Activated T-helper 17 cell treated with anti-CD3 and anti-CD28 coated beads, Interleukin-2, amount 50 U/mL, for 72 hours (primary cell): Measurements from ENCODE around the gene BNC2. TPM values are rescaled to one million over a fixed set of nuclear protein-coding genes. Genes with fewer than 3 reads are reported as not detected.

Experiments used
- ATAC-seq: fragments of 150-1000 bp; cut with Tn5 transposase; replicated peaks from 2 replicates; pipeline ENCODE4 v1.10.0; 2021; ENCODE audit warnings: mild to moderate bottlenecking, moderate library complexity
- H3K27ac Mint-ChIP-seq: one replicate; pipeline ENCODE4 v1.8.0; 2022; ENCODE audit warnings: mixed read lengths
- H3K27me3 Mint-ChIP-seq: one replicate; pipeline ENCODE4 v1.8.0; 2022; ENCODE audit warnings: mixed read lengths
- H3K36me3 Mint-ChIP-seq: one replicate; pipeline ENCODE4 v1.8.0; 2022; ENCODE audit warnings: low read depth, mild to moderate bottlenecking, mixed read lengths
- H3K4me1 Mint-ChIP-seq: one replicate; pipeline ENCODE4 v1.8.0; 2022; ENCODE audit warnings: mixed read lengths
- H3K4me3 Mint-ChIP-seq: one replicate; pipeline ENCODE4 v1.8.0; 2022; ENCODE audit warnings: mild to moderate bottlenecking, mixed read lengths
- H3K9me3 Mint-ChIP-seq: one replicate; pipeline ENCODE4 v1.8.0; 2022; ENCODE audit warnings: mixed read lengths
- total RNA-seq, 2 donors: library from RNA; stranded (reverse); gene quantifications; one replicate each; pipeline ENCODE4 v1.2.3, GENCODE V29; 2022

Gene BNC2
- total RNA-seq, 2 donors from 2014 or later: not detected

DNA sequence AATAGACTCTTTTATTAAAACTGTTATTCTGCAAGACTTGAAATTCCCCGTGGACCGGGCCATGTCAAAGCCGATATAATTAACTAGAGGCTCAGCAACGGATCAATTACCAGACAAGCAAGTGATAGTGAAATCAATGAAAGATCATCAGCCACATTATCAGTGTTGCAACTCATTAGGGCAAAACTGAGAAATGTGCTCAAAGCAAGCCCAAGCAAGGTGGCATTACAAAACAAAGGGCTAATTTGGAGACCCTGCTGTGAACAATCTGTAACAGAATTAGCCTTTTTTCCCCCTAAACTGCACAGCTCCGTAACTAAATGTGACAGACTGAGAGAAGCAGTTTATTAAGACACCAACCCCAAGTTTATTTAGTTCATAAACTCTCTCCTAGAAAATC lies 140.3 kb downstream of the BNC2 start:
- no peaks in the 10 kb centered on the region for H3K9me3 Mint-ChIP-seq
- H3K27me3 Mint-ChIP-seq: peaks cover 28% of the 10 kb centered on the region
- H3K4me1 Mint-ChIP-seq: no peaks in the 10 kb centered on the region
- no peak overlapping the region for H3K4me3 Mint-ChIP-seq
- H3K36me3 Mint-ChIP-seq: no peaks in the 10 kb centered on the region
- ATAC-seq: no peak
- H3K27ac Mint-ChIP-seq: no peak overlapping the region

- H3K4me3 Mint-ChIP-seq: no peak overlapping the region
- no peaks in the 10 kb centered on the region for H3K9me3 Mint-ChIP-seq
- no peaks in the 10 kb centered on the region for H3K36me3 Mint-ChIP-seq
- H3K4me1 Mint-ChIP-seq: no peaks in the 10 kb centered on the region
- peaks cover 28% of the 10 kb centered on the region for H3K27me3 Mint-ChIP-seq
- ATAC-seq: no peak
- no peak overlapping the region for H3K27ac Mint-ChIP-seq
These were observed 140.8 kb downstream of the BNC2 start for GRCh38 chr9:16729651-16730050.

- Mint-ChIP-seq H3K4me3 (no peak overlapping the region), H3K9me3 (no peaks in the 10 kb centered on the region), H3K36me3 (no peaks in the 10 kb centered on the region), H3K27me3 (peaks cover 28% of the 10 kb centered on the region), H3K4me1 (no peaks in the 10 kb centered on the region), H3K27ac (no peak overlapping the region)
- no peak for ATAC-seq
These were observed 142.3 kb downstream of the BNC2 start for GRCh38 chr9:16728137-16728508.

DNA sequence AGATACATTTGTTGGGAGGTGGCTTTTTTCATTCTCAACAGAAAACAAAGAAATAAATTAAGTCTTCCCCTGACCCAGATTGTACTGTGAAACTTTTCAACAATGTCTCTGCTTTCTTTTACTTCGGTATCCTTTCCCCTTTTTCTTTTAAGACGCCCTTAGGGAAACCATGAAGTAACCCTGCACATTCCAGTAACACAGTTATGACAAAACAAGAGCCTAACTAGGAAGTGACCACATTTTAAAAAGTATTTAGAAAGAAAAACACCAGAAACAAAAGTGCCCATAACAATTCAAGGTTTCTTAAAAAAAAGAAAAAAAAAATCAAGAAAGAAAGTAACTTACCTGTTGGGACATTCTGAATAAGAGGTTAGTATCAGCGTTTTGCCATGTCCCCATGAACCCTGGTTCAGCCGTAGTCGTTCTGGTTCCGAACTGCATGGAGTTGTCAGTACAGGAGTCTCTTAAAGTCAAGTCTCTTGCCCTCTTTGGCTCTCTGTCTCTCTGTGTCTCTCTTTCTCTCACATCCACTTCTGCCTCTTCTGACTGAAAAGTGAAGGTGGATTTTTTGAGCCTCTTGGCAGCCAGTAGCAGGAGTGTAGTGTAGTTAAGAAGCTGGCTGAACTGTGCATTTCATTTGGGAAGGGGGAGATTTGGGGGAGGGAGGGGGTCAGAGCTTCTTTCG lies 142.9 kb downstream of the BNC2 start:
- Mint-ChIP-seq H3K4me3 (no peak overlapping the region), H3K36me3 (no peaks in the 10 kb centered on the region), H3K27me3 (peaks cover 28% of the 10 kb centered on the region), H3K9me3 (no peaks in the 10 kb centered on the region), H3K4me1 (no peaks in the 10 kb centered on the region), H3K27ac (no peak overlapping the region)
- ATAC-seq: no peak

- no peak overlapping the region for H3K27ac Mint-ChIP-seq
- no peaks in the 10 kb centered on the region for H3K4me1 Mint-ChIP-seq
- H3K36me3 Mint-ChIP-seq: no peaks in the 10 kb centered on the region
- ATAC-seq: no peak
- H3K9me3 Mint-ChIP-seq: no peaks in the 10 kb centered on the region
- H3K27me3 Mint-ChIP-seq: peaks cover 28% of the 10 kb centered on the region
- no peak overlapping the region for H3K4me3 Mint-ChIP-seq
These were observed 143.6 kb downstream of the BNC2 start for GRCh38 chr9:16726718-16727451.

- Mint-ChIP-seq H3K9me3 (no peaks in the 10 kb centered on the region), H3K27me3 (peaks cover 28% of the 10 kb centered on the region), H3K36me3 (no peaks in the 10 kb centered on the region), H3K27ac (no peak overlapping the region), H3K4me1 (no peaks in the 10 kb centered on the region), H3K4me3 (no peak overlapping the region)
- ATAC-seq: no peak
These were observed 144.4 kb downstream of the BNC2 start for GRCh38 chr9:16726029-16726428.

DNA sequence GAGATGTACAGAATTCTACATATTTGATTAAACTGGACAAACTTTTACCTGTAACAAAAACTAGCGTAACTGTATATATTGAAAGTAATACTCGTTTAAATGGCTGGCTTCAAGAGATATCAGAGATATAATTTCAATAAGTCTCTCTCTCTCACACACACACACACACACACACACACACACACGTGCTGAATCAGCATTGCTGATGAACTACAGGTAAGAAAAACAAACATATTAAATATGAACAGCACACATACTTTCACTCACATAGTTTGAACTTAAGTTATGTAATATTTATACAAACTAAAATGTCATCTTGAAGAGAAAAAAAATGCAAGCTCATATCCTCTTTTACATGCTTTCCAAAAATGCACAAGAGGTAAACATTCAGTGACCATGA lies 145.4 kb downstream of the BNC2 start:
- peaks cover under 1% of the 10 kb centered on the region for H3K9me3 Mint-ChIP-seq
- ATAC-seq: no peak

GRCh38 chr9:16721972-16722371 lies 148.5 kb downstream of the BNC2 start:
- Mint-ChIP-seq H3K27ac (no peak overlapping the region), H3K36me3 (no peaks in the 10 kb centered on the region), H3K27me3 (peaks cover 13% of the 10 kb centered on the region), H3K4me1 (no peaks in the 10 kb centered on the region), H3K9me3 (peaks cover 7% of the 10 kb centered on the region), H3K4me3 (no peak overlapping the region)
- ATAC-seq: no peak

More for the DNA sequence above, 145.4 kb downstream of the BNC2 start:
- H3K36me3 Mint-ChIP-seq: no peaks in the 10 kb centered on the region
- no peak overlapping the region for H3K27ac Mint-ChIP-seq
- H3K4me3 Mint-ChIP-seq: no peak overlapping the region
- H3K4me1 Mint-ChIP-seq: no peaks in the 10 kb centered on the region
- H3K27me3 Mint-ChIP-seq: peaks cover 28% of the 10 kb centered on the region

GRCh38 chr9:16720386-16720785 lies 150.1 kb downstream of the BNC2 start:
- no peaks in the 10 kb centered on the region for H3K4me1 Mint-ChIP-seq
- H3K4me3 Mint-ChIP-seq: no peak overlapping the region
- peaks cover 7% of the 10 kb centered on the region for H3K9me3 Mint-ChIP-seq
- ATAC-seq: no peak
- H3K27ac Mint-ChIP-seq: no peak overlapping the region
- peaks cover 1% of the 10 kb centered on the region for H3K27me3 Mint-ChIP-seq
- no peaks in the 10 kb centered on the region for H3K36me3 Mint-ChIP-seq

DNA sequence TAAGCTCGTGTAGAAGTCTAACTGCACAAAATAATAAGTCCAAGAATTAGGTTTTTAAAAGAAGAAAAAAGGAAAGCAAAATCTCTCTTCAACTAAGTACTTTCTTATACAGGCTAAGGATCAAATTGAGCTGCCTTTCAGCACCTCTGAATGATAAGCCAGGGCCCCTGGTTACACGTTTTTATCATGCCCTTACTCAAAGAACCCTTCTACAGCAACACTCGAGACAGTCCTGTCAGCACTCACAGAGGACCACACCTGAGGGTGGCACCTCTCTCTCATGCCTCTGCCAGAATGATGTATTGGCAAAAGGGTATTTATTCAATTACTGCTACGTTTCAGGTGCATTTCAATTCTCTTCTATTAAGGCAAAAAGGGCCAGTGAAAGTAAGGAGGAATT lies 150.5 kb downstream of the BNC2 start:
- peaks cover 7% of the 10 kb centered on the region for H3K9me3 Mint-ChIP-seq

DNA sequence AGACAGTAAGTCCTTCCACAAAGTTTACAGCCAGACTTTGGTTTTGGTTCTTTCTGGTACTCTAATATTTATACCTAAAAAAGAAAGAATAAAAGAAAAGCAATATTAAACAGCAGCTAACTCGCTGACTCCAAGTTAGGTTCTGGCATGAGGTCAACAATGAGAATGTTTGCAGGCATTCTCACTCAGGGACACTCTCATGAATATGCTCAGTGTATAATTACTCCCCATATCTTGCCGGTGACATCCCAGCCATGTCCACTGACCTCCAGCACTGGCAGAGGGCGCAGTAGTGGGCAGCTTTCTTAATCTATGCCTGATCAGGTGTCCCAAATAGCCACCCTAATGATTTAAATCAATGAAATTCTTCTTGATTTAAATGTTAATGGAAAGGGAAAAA lies 151.5 kb downstream of the BNC2 start:
- H3K36me3 Mint-ChIP-seq: no peaks in the 10 kb centered on the region
- ATAC-seq: no peak
- H3K27me3 Mint-ChIP-seq: no peaks in the 10 kb centered on the region
- H3K9me3 Mint-ChIP-seq: peaks cover 7% of the 10 kb centered on the region
- H3K27ac Mint-ChIP-seq: no peak overlapping the region
- no peaks in the 10 kb centered on the region for H3K4me1 Mint-ChIP-seq
- H3K4me3 Mint-ChIP-seq: no peak overlapping the region

More for the DNA sequence above, 150.5 kb downstream of the BNC2 start:
- Mint-ChIP-seq H3K27me3 (no peaks in the 10 kb centered on the region), H3K36me3 (no peaks in the 10 kb centered on the region), H3K4me1 (no peaks in the 10 kb centered on the region), H3K4me3 (no peak overlapping the region), H3K27ac (no peak overlapping the region)
- no peak for ATAC-seq

DNA sequence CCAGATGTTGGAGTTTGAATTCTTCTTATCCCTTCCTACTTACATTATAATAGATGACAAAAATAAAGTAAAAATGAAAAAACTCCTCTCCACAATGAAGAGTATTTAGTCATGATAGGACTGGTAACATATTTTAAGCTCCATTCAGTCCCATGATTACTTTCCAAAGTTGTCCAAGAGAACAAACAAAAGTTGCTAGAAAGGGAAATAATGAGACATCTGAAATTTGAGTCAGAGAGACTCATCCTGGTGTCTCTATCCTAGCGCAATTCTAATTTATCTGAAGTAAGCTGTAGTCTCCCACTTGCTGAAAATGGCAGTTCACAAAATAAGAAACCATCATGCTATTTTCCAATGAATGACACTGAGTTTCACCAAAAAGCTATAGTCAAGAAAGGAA lies 152.2 kb downstream of the BNC2 start:
- no peaks in the 10 kb centered on the region for H3K4me1 Mint-ChIP-seq
- H3K4me3 Mint-ChIP-seq: no peak overlapping the region
- H3K27ac Mint-ChIP-seq: no peak overlapping the region
- H3K9me3 Mint-ChIP-seq: peaks cover 7% of the 10 kb centered on the region
- no peaks in the 10 kb centered on the region for H3K27me3 Mint-ChIP-seq
- no peak for ATAC-seq
- no peaks in the 10 kb centered on the region for H3K36me3 Mint-ChIP-seq

DNA sequence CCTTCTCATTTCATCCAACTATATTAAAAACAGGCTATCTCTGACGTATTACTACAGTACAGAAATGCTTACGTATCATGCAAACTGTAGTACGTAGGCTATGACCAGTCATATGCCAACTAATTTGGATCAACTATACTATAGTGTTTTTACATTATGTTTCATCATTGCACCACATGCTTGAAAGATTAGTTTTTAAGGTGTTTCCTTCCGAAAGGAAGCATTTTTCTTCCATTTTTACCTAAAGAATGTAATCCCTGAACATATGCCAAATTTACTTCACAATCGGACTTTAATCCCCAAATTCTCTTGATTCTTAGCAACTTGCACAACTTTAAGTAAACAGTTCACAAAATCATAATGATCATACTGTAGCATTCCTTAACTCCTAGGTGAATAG lies 153.9 kb downstream of the BNC2 start:
- Mint-ChIP-seq H3K9me3 (peaks cover 13% of the 10 kb centered on the region), H3K4me3 (no peak overlapping the region), H3K27me3 (no peaks in the 10 kb centered on the region), H3K36me3 (no peaks in the 10 kb centered on the region), H3K27ac (no peak overlapping the region), H3K4me1 (no peaks in the 10 kb centered on the region)
- ATAC-seq: no peak

GRCh38 chr9:16715404-16715803 lies 155.1 kb downstream of the BNC2 start:
- Mint-ChIP-seq H3K9me3 (peaks cover 15% of the 10 kb centered on the region), H3K4me1 (no peaks in the 10 kb centered on the region), H3K27ac (no peak overlapping the region), H3K36me3 (no peaks in the 10 kb centered on the region), H3K27me3 (no peaks in the 10 kb centered on the region), H3K4me3 (no peak overlapping the region)
- ATAC-seq: no peak

DNA sequence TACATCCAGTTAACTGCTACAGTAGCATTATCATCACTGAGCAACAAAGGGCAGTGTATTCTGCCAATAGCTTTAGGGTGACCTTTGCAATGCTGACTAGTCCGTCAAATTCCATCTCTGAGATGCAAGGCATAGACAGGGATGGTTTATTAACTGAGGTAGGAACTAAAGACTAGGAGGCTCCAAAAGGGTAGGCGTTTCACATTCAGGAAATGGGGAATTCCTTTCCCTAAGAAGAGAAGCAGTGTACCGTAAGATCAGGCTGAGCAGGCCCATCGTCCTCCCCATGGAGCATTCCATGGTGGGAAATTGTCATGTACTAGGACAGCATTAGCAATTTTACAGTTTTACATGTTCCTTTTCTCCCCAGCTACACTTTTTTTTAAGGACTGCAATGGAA lies 157.7 kb downstream of the BNC2 start:
- Mint-ChIP-seq H3K27me3 (no peaks in the 10 kb centered on the region), H3K27ac (no peak overlapping the region)
- ATAC-seq: no peak

More for the DNA sequence above, 157.7 kb downstream of the BNC2 start:
- H3K4me1 Mint-ChIP-seq: no peaks in the 10 kb centered on the region
- H3K4me3 Mint-ChIP-seq: no peak overlapping the region
- no peaks in the 10 kb centered on the region for H3K36me3 Mint-ChIP-seq
- peaks cover 13% of the 10 kb centered on the region for H3K9me3 Mint-ChIP-seq
